Prostate gland (tissue), 2 donors: ENCODE data around the gene RASSF8.

ENCODE experiments used
- POLR2A ChIP-seq: fragments of 450-650 bp; IDR thresholded peaks from one replicate; pipeline ENCODE4 v1.6.1; 2016; ENCODE audit warnings: antibody characterized with exemption, mild to moderate bottlenecking
- TF ChIP-seq, protein P1 (sequence below), 4 experiments: fragments of 200-600 bp in 2 of 4; fragments of 450-650 bp in 2 of 4; sonication (generic) in 2 of 4; IDR thresholded peaks; 1 replicate in 3 of 4; 2 replicates in 1 of 4; pipeline ENCODE4 v1.5.1; 2016 to 2019; ENCODE audit warnings: antibody characterized with exemption in 4 of 4, mild to moderate bottlenecking in 2 of 4, moderate library complexity in 2 of 4

DNA sequence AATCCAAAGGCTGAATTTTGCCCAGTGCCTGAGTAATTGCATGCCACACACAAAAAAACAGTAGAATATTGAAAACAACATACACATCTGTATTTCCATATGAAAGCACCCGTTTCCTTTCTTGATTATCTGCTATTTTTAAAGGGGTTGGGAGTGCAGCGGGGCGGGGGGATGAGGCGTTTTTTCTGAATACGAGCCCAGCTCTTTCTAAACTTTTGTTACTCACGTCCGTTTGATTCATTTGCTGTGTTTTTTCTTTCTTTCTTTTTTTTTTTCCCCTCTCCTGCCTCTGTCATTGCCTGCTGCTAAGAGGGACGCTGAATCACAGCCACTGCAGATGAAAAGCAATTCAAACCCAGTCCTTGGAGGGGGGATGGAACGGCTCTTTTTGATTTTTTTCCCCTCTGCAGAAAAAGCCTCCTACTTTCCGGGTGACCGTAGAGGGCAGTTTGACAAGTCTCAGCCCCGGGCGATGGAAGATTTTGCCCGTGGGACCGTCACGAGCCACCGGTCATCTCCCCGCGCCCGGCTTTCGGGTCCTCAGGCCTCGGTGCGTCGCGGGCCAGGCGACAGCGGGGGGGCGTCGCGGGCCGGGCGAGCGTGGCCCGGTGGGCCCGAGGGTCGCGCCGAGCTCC lies 572 bp upstream of the RASSF8 start:
- no peak for TF ChIP-seq POLR2A
- TF ChIP-seq, protein P1, sequence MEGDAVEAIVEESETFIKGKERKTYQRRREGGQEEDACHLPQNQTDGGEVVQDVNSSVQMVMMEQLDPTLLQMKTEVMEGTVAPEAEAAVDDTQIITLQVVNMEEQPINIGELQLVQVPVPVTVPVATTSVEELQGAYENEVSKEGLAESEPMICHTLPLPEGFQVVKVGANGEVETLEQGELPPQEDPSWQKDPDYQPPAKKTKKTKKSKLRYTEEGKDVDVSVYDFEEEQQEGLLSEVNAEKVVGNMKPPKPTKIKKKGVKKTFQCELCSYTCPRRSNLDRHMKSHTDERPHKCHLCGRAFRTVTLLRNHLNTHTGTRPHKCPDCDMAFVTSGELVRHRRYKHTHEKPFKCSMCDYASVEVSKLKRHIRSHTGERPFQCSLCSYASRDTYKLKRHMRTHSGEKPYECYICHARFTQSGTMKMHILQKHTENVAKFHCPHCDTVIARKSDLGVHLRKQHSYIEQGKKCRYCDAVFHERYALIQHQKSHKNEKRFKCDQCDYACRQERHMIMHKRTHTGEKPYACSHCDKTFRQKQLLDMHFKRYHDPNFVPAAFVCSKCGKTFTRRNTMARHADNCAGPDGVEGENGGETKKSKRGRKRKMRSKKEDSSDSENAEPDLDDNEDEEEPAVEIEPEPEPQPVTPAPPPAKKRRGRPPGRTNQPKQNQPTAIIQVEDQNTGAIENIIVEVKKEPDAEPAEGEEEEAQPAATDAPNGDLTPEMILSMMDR (IDR thresholded peaks at IDR 0.05): no peak
